IMR-90 (cell line): Measurements from ENCODE around the gene IGFBP5. TPM values are rescaled to one million over a fixed set of nuclear protein-coding genes. Genes with fewer than 3 reads are reported as not detected.
A peak's percentile ranks its signal among the peaks of the same experiment; 100 is the strongest.

Experiments
- ATAC-seq: fragments of 200-7000 bp; cut with Tn5 transposase; 2 replicates; pipeline ENCODE4 v1.9.1; 2020; ENCODE audit warnings: low read depth, mild to moderate bottlenecking, moderate library complexity
- BruUV-seq: library from RNA; stranded (reverse); fragments of 400-500 nt; replicated peaks from 2 replicates; lab custom pipeline; 2021; lab: Mats Ljungman, UMichigan
- CTCF ChIA-PET: fragments of 300-600 bp; formaldehyde crosslinking; extraction: SDS; loops from one replicate; lab custom pipeline; 2021; ENCODE audit warnings: antibody characterized with exemption; lab: Yijun Ruan, JAX
- POLR2A ChIA-PET: fragments of 300-600 bp; sonication (Branson Sonifier 250); formaldehyde crosslinking; loops from one replicate; lab custom pipeline; 2022; ENCODE audit warnings: antibody characterized with exemption; ENCODE audit not compliant: unreplicated experiment; lab: Charles Lee
- DNase-seq: peaks from one replicate; pipeline ENCODE4 v3.0.0; 2013
- H2AFZ ChIP-seq: replicated peaks from 2 replicates; pipeline ENCODE3; 2013; ENCODE audit warnings: low read length, mild to moderate bottlenecking; ENCODE audit not compliant: poor library complexity
- H2AK5ac ChIP-seq: 2 replicates; pipeline ENCODE4 v1.6.1; 2013; ENCODE audit warnings: low read depth, low read length, inconsistent platforms
- H2AK9ac ChIP-seq: replicated peaks from 2 replicates; pipeline ENCODE3; 2013; ENCODE audit warnings: mild to moderate bottlenecking, low read depth, low read length, moderate library complexity; ENCODE audit not compliant: poor library complexity
- H2BK120ac ChIP-seq: 2 replicates; pipeline ENCODE4 v1.6.1; 2013; ENCODE audit warnings: low read depth, low read length, inconsistent platforms
- H2BK15ac ChIP-seq: 3 replicates; pipeline ENCODE4 v1.6.1; 2013; ENCODE audit warnings: low read depth, low read length, inconsistent platforms
- H2BK20ac ChIP-seq: 2 replicates; pipeline ENCODE4 v1.6.1; 2013; ENCODE audit warnings: low read depth, mild to moderate bottlenecking, inconsistent platforms, low read length, moderate library complexity
- H2BK5ac ChIP-seq: 2 replicates; pipeline ENCODE4 v1.6.1; 2013; ENCODE audit warnings: mild to moderate bottlenecking, low read depth, low read length, inconsistent platforms; ENCODE audit not compliant: poor library complexity, severe bottlenecking
- H3K14ac ChIP-seq: replicated peaks from 2 replicates; pipeline ENCODE4 v1.6.1; 2013; ENCODE audit warnings: low read depth, low read length, inconsistent platforms
- H3K18ac ChIP-seq: 2 replicates; pipeline ENCODE4 v1.6.1; 2013; ENCODE audit warnings: low read depth, low read length, control low read depth
- H3K23ac ChIP-seq: 2 replicates; pipeline ENCODE4 v1.6.1; 2013; ENCODE audit warnings: low read depth, low read length, inconsistent platforms
- H3K27ac ChIP-seq: 2 replicates; pipeline ENCODE4 v1.5.1; 2013; ENCODE audit warnings: mild to moderate bottlenecking, control low read depth, low read length; ENCODE audit not compliant: insufficient read depth
- H3K27me3 ChIP-seq: 2 replicates; pipeline ENCODE4 v1.6.1; 2013; ENCODE audit warnings: low read length; ENCODE audit not compliant: control insufficient read depth, insufficient read depth
- H3K36me3 ChIP-seq: 2 replicates; pipeline ENCODE4 v1.6.1; 2013; ENCODE audit warnings: low read length, mixed read lengths; ENCODE audit not compliant: control insufficient read depth, insufficient read depth
- H3K4ac ChIP-seq: 2 replicates; pipeline ENCODE4 v1.6.1; 2013; ENCODE audit warnings: low read depth, low read length, inconsistent platforms
- H3K4me1 ChIP-seq: 2 replicates; pipeline ENCODE4 v1.6.1; 2013; ENCODE audit warnings: low read length, mixed read lengths; ENCODE audit not compliant: control insufficient read depth, insufficient read depth
- H3K4me2 ChIP-seq: 2 replicates; pipeline ENCODE4 v1.6.1; 2013; ENCODE audit warnings: low read depth, mild to moderate bottlenecking, control low read depth, low read length, moderate library complexity
- H3K4me3 ChIP-seq: 2 replicates; pipeline ENCODE4 v1.5.1; 2013; ENCODE audit warnings: low read depth, mild to moderate bottlenecking, control low read depth, low read length, moderate library complexity; ENCODE audit not compliant: insufficient read depth
- H3K56ac ChIP-seq: 2 replicates; pipeline ENCODE4 v1.6.1; 2013; ENCODE audit warnings: low read length, inconsistent platforms; ENCODE audit not compliant: insufficient read depth; ENCODE audit errors: extremely low read depth
- H3K79me1 ChIP-seq, 2 experiments: 2 replicates each; pipeline ENCODE4 v1.6.1; 2013; ENCODE audit warnings: low read length in 2 of 2, inconsistent platforms in 1 of 2, low read depth in 1 of 2
- H3K9ac ChIP-seq: 2 replicates; pipeline ENCODE4 v1.6.1; 2013; ENCODE audit warnings: low read depth, low read length, control low read depth
- H3K9me1 ChIP-seq: 2 replicates; pipeline ENCODE4 v1.6.1; 2013; ENCODE audit warnings: low read length, inconsistent platforms; ENCODE audit not compliant: insufficient read depth
- H3K9me3 ChIP-seq: 2 replicates; pipeline ENCODE4 v1.6.1; 2013; ENCODE audit warnings: low read length; ENCODE audit not compliant: control insufficient read depth, insufficient read depth
- H4K20me1 ChIP-seq: 2 replicates; pipeline ENCODE4 v1.6.1; 2013; ENCODE audit warnings: low read length, inconsistent platforms; ENCODE audit not compliant: insufficient read depth
- H4K5ac ChIP-seq: 2 replicates; pipeline ENCODE4 v1.6.1; 2013; ENCODE audit warnings: mild to moderate bottlenecking, low read depth, low read length, control low read depth
- H4K8ac ChIP-seq, 2 experiments: 2 replicates each; pipeline ENCODE4 v1.6.1; 2013; ENCODE audit warnings: low read depth in 2 of 2, low read length in 2 of 2, control low read depth in 1 of 2, inconsistent platforms in 1 of 2
- H4K91ac ChIP-seq: 2 replicates; pipeline ENCODE4 v1.6.1; 2013; ENCODE audit warnings: low read depth, low read length, inconsistent platforms; ENCODE audit not compliant: insufficient read depth
- MAZ ChIP-seq: IDR thresholded peaks from 2 replicates; pipeline ENCODE4 v1.6.1; 2012; ENCODE audit warnings: low read depth, mild to moderate bottlenecking, low read length, improper control_type of control experiment, moderate library complexity, borderline replicate concordance
- RAD21 ChIP-seq: IDR thresholded peaks from 2 replicates; pipeline ENCODE4 v1.6.1; 2012; ENCODE audit warnings: low read length, improper control_type of control experiment
- USF2 ChIP-seq: fragments of 150-350 bp; IDR thresholded peaks from 2 replicates; pipeline ENCODE4 v1.6.1; 2017; ENCODE audit warnings: mild to moderate bottlenecking, antibody characterized with exemption, low read length, low read depth
- WGBS, 2 experiments: methylation state at CpG; one replicate each; pipeline versions ENCODE4 v1.1.5 to v1.1.7; 2013; ENCODE audit warnings: missing lambda C conversion rate in 2 of 2; ENCODE audit not compliant: insufficient read length in 1 of 2; ENCODE audit errors: extremely low coverage in 2 of 2; 5-methylcytosine and 5-hydroxymethylcytosine counted together
- dilution Hi-C: fragments of 300-500 bp; cut with HindIII; formaldehyde crosslinking; loops from one replicate; pipeline ENCODE4 v1.14.3; 2018; ENCODE audit warnings: low sequenced_read_pairs; ENCODE audit not compliant: unreplicated experiment
- in situ Hi-C: fragments of 300-500 bp; cut with MboI; formaldehyde crosslinking; loops from 3 replicates; pipeline ENCODE4 v1.14.3; 2019; ENCODE audit warnings: low sequenced_read_pairs, inconsistent platforms, mixed read lengths
- intact Hi-C: fragments of 100-400 bp; cut with micrococcal nuclease; formaldehyde crosslinking; loops from 2 replicates; pipeline ENCODE4 v1.10.0; 2022
- polyA plus RNA-seq, 3 experiments: library from polyadenylated mRNA; depleted of rRNA; stranded (reverse); fragments of >200 nt; gene quantifications; 2 replicates each; pipeline ENCODE4 v1.2.3, GENCODE V29; 2012; ENCODE audit warnings: low replicate concordance in 1 of 3
- total RNA-seq: library from RNA; depleted of rRNA; stranded (reverse); fragments of >200 nt; gene quantifications from 2 replicates; pipeline ENCODE4 v1.2.3, GENCODE V29; 2012

The IGFBP5 gene
- total and polyA plus RNA-seq, 2 of the 4 experiments (the other 2 are of a cell fraction), result 392 to 1,339 TPM

GRCh38 chr2:216716109-216716508, 20.8 kb upstream of the IGFBP5 start:
- no peaks in the 10 kb centered on the region for H3K36me3 ChIP-seq
- no peak overlapping the region for H3K4me2 ChIP-seq
- no peak for TF ChIP-seq RAD21
- TF ChIP-seq MAZ, result no peak
- no peak for TF ChIP-seq USF2
- no peak overlapping the region for H4K8ac ChIP-seq
- no peak overlapping the region for H3K56ac ChIP-seq
- H3K27ac ChIP-seq, result no peak overlapping the region
- no peaks in the 10 kb centered on the region for H4K20me1 ChIP-seq
- ChIA-PET POLR2A (no interaction called here), CTCF (interaction anchor here (1.3 kb wide), 1 partner anchor 59 kb away, joined by 4 read pairs; no protein-coding TSS in a partner anchor)
- peak overlapping the region; percentile 25 for H2AK9ac ChIP-seq
- H3K9ac ChIP-seq, result no peak overlapping the region
- no peak overlapping the region for H2BK120ac ChIP-seq
- peak overlapping the region; percentile 23; the same call in 1 of the 2 replicates for H2AK5ac ChIP-seq
- H2BK5ac ChIP-seq, result no peak overlapping the region
- intact Hi-C loops, result no loop called here
- peaks cover 12% of the 10 kb centered on the region for H3K4me1 ChIP-seq
- ATAC-seq (no peak), DNase-seq (no peak)
- no peak overlapping the region for H4K5ac ChIP-seq
- peak overlapping the region; percentile 21; the same call in 1 of the 2 replicates for H3K4ac ChIP-seq
- H2BK20ac ChIP-seq, result no peak overlapping the region; the same call in 1 of the 2 replicates
- 0 out of 3 replicates have a peak overlapping the region, but pooled peaks have one; percentile 6 for H2BK15ac ChIP-seq
- dilution Hi-C loops, result no loop called here
- no TSS peak for BruUV-seq
- H4K91ac ChIP-seq, result no peak overlapping the region
- H2AFZ ChIP-seq, result no peak overlapping the region
- H3K14ac ChIP-seq, result 0 out of 2 replicates have a peak overlapping the region, but pooled peaks have one; percentile 7
- H3K18ac ChIP-seq, result no peak overlapping the region
- H3K23ac ChIP-seq, result no peak overlapping the region
- H3K27me3 ChIP-seq, result no peaks in the 10 kb centered on the region
- WGBS, 2 experiments, result 93% methylated on average over 2 of the region's 4 CpGs; no CpG with 5 or more reads in 1 of the 2 experiments
- no peaks in the 10 kb centered on the region for H3K9me3 ChIP-seq
- H3K79me1 ChIP-seq, result no peaks in the 10 kb centered on the region
- no peak overlapping the region for H3K4me3 ChIP-seq
- in situ Hi-C loops, result no loop called here
- H3K9me1 ChIP-seq, result peaks cover 6% of the 10 kb centered on the region; the same call in 1 of the 2 replicates
